H9 (cell line): Measurements from ENCODE around the gene MRTFB. TPM values are rescaled to one million over a fixed set of nuclear protein-coding genes. Genes with fewer than 3 reads are reported as not detected.

Source experiments
- DNase-seq: peaks from one replicate; pipeline ENCODE4 v3.0.0-alpha.2; 2017
- H2AFZ ChIP-seq: one replicate; pipeline ENCODE4 v1.6.1; 2013; ENCODE audit warnings: mild to moderate bottlenecking, low read length, control low read depth, moderate library complexity
- H2AK5ac ChIP-seq: 2 replicates; pipeline ENCODE4 v1.6.1; 2013; ENCODE audit warnings: low read length, control low read depth, mixed read lengths; ENCODE audit not compliant: insufficient read length
- H2BK120ac ChIP-seq: one replicate; pipeline ENCODE4 v1.6.1; 2013; ENCODE audit warnings: low read depth, mild to moderate bottlenecking, low read length, control low read depth, inconsistent platforms; ENCODE audit not compliant: poor library complexity, severe bottlenecking
- H2BK12ac ChIP-seq: 2 replicates; pipeline ENCODE4 v1.6.1; 2013; ENCODE audit warnings: low read length, control low read depth, mixed read lengths, low read depth; ENCODE audit not compliant: insufficient read length
- H2BK15ac ChIP-seq: 2 replicates; pipeline ENCODE4 v1.6.1; 2013; ENCODE audit warnings: low read depth, low read length, control low read depth
- H2BK20ac ChIP-seq: one replicate; pipeline ENCODE4 v1.6.1; 2013; ENCODE audit warnings: low read depth, mild to moderate bottlenecking, low read length, control low read depth, inconsistent platforms; ENCODE audit not compliant: poor library complexity, severe bottlenecking
- H2BK5ac ChIP-seq: 2 replicates; pipeline ENCODE4 v1.6.1; 2013; ENCODE audit warnings: low read length, control low read depth, mixed read lengths; ENCODE audit not compliant: insufficient read length
- H3K14ac ChIP-seq: 2 replicates; pipeline ENCODE4 v1.6.1; 2013; ENCODE audit warnings: low read length, control low read depth; ENCODE audit not compliant: insufficient read depth
- H3K18ac ChIP-seq: 2 replicates; pipeline ENCODE4 v1.6.1; 2013; ENCODE audit warnings: low read depth, mild to moderate bottlenecking, mixed read lengths, low read length, control low read depth; ENCODE audit not compliant: insufficient read length
- H3K23ac ChIP-seq: 2 replicates; pipeline ENCODE4 v1.6.1; 2013; ENCODE audit warnings: low read length, control low read depth, mixed read lengths, low read depth; ENCODE audit not compliant: insufficient read length
- H3K23me2 ChIP-seq: 2 replicates; pipeline ENCODE4 v1.6.1; 2013; ENCODE audit warnings: low read depth, mild to moderate bottlenecking, mixed read lengths, low read length, control low read depth; ENCODE audit not compliant: insufficient read length, poor library complexity, severe bottlenecking
- H3K27ac ChIP-seq: 2 replicates; pipeline ENCODE4 v1.5.1; 2013; ENCODE audit warnings: low read length, control low read depth, mixed read lengths, low read depth; ENCODE audit not compliant: insufficient read length
- H3K27me3 ChIP-seq: 2 replicates; pipeline ENCODE4 v1.6.1; 2013; ENCODE audit warnings: low read length, control low read depth, inconsistent platforms; ENCODE audit not compliant: insufficient read depth
- H3K4ac ChIP-seq: 2 replicates; pipeline ENCODE4 v1.6.1; 2013; ENCODE audit warnings: low read depth, mild to moderate bottlenecking, control low read depth, inconsistent platforms, low read length, moderate library complexity
- H3K4me1 ChIP-seq: 2 replicates; pipeline ENCODE4 v1.6.1; 2013; ENCODE audit warnings: low read length, control low read depth, inconsistent platforms; ENCODE audit not compliant: insufficient read depth
- H3K4me2 ChIP-seq: 2 replicates; pipeline ENCODE4 v1.6.1; 2013; ENCODE audit warnings: low read length, control low read depth, mixed read lengths; ENCODE audit not compliant: insufficient read length, insufficient read depth
- H3K56ac ChIP-seq: 2 replicates; pipeline ENCODE4 v1.6.1; 2013; ENCODE audit warnings: low read depth, mild to moderate bottlenecking, mixed read lengths, low read length, control low read depth; ENCODE audit not compliant: insufficient read length
- H3K79me1 ChIP-seq: 2 replicates; pipeline ENCODE4 v1.6.1; 2013; ENCODE audit warnings: low read depth, mild to moderate bottlenecking, moderate library complexity, low read length, control low read depth, inconsistent platforms; ENCODE audit not compliant: insufficient read depth, poor library complexity, severe bottlenecking
- H3K79me2 ChIP-seq: 2 replicates; pipeline ENCODE4 v1.6.1; 2013; ENCODE audit warnings: low read length, control low read depth, inconsistent platforms; ENCODE audit not compliant: insufficient read depth
- H3K9ac ChIP-seq: 2 replicates; pipeline ENCODE4 v1.6.1; 2013; ENCODE audit warnings: low read length, control low read depth, mixed read lengths; ENCODE audit not compliant: insufficient read length; ENCODE audit errors: extremely low read depth
- H3K9me3 ChIP-seq: one replicate; pipeline ENCODE4 v1.6.1; 2013; ENCODE audit warnings: low read depth, low read length, inconsistent platforms; ENCODE audit not compliant: control insufficient read depth
- H3T11ph ChIP-seq: one replicate; pipeline ENCODE4 v1.6.1; 2013; ENCODE audit warnings: mild to moderate bottlenecking, low read length, control low read depth, inconsistent platforms
- H4K20me1 ChIP-seq: one replicate; pipeline ENCODE4 v1.6.1; 2013; ENCODE audit not compliant: control insufficient read depth, insufficient read length, insufficient read depth
- H4K5ac ChIP-seq: 2 replicates; pipeline ENCODE4 v1.6.1; 2013; ENCODE audit warnings: low read depth, mild to moderate bottlenecking, mixed read lengths, low read length, control low read depth; ENCODE audit not compliant: insufficient read length
- H4K8ac ChIP-seq: replicated peaks from 2 replicates; pipeline ENCODE4 v1.6.1; 2013; ENCODE audit warnings: low read length, control low read depth, mixed read lengths, low read depth; ENCODE audit not compliant: insufficient read length
- H4K91ac ChIP-seq: 2 replicates; pipeline ENCODE4 v1.6.1; 2013; ENCODE audit warnings: low read depth, mild to moderate bottlenecking, moderate library complexity, mixed read lengths, low read length, control low read depth; ENCODE audit not compliant: insufficient read length
- H3K27ac Mint-ChIP-seq, 3 experiments: 2 replicates in 2 of 3; 3 replicates in 1 of 3; pipeline ENCODE4 v1.8.0; 2020 to 2021; ENCODE audit warnings: mixed read lengths in 3 of 3, mild to moderate bottlenecking in 1 of 3, moderate library complexity in 1 of 3
- H3K27me3 Mint-ChIP-seq: 2 replicates; pipeline ENCODE4 v1.8.0; 2021; ENCODE audit warnings: low read depth, mild to moderate bottlenecking, moderate library complexity, mixed read lengths
- H3K36me3 Mint-ChIP-seq, 3 experiments: 2 replicates in 2 of 3; 3 replicates in 1 of 3; pipeline ENCODE4 v1.8.0; 2020 to 2021; ENCODE audit warnings: low read depth in 3 of 3, mixed read lengths in 3 of 3; ENCODE audit not compliant: insufficient read depth in 1 of 3
- H3K4me1 Mint-ChIP-seq, 2 experiments: 2 replicates each; pipeline ENCODE4 v1.8.0; 2020; ENCODE audit warnings: mixed read lengths in 2 of 2
- H3K4me3 Mint-ChIP-seq, 2 experiments: 2 replicates in 1 of 2; 3 replicates in 1 of 2; pipeline ENCODE4 v1.8.0; 2020 to 2021; ENCODE audit warnings: mild to moderate bottlenecking in 2 of 2, mixed read lengths in 2 of 2, moderate library complexity in 1 of 2
- H3K9me3 Mint-ChIP-seq, 2 experiments: 2 replicates in 1 of 2; 3 replicates in 1 of 2; pipeline ENCODE4 v1.8.0; 2020; ENCODE audit warnings: mild to moderate bottlenecking in 2 of 2, mixed read lengths in 2 of 2, moderate library complexity in 1 of 2
- WGBS: extraction: QIAGEN DNeasy Blood & Tissue Kit; methylation state at CpG from one replicate; pipeline ENCODE4 v1.1.7; 2013; ENCODE audit warnings: missing lambda C conversion rate, low lambda C conversion rate, mixed read lengths; ENCODE audit not compliant: insufficient read length; ENCODE audit errors: extremely low coverage; 5-methylcytosine and 5-hydroxymethylcytosine counted together
- total RNA-seq: library from RNA; stranded (reverse); gene quantifications from 2 replicates; pipeline ENCODE4 v1.2.1, GENCODE V29; 2021
- TF ChIP-seq, protein P1 (sequence below): fragments of 200-600 bp; sonication (generic); conservative IDR thresholded peaks from 3 replicates; pipeline ENCODE4 v1.8.0; 2021; ENCODE audit warnings: antibody characterized with exemption, mild to moderate bottlenecking

MRTFB gene
- total RNA-seq, 1 experiment from 2014 or later, result 29.9 TPM

DNA sequence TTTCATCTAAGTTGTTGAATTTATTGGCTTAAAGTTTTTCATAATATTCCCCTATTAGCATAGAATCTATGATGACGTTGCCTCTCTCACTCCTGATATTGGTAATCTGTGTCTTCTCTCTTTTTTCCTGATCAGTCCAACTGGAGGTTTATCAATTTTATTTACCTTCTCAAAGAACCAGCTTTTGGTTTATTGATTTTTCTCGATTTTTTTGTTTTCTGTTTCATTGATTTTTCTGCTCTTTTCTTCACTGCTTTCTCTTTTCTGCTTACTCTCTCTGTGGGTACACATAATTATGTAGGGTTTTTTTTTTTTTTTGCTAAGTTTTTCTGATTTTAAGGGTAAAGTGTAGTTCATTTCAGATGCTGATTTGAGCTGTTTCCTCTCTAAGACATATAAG is 29.7 kb downstream of the MRTFB start:
- Mint-ChIP-seq H3K36me3 (peaks cover 0 to 1% (median 0%) of the 10 kb centered on the region in 3 experiments; a peak in 1 of 7 replicates), H3K27ac (peak overlapping the region in 2 of 3 experiments; percentile 4 to 29; a peak in 1 of 7 replicates), H3K4me3 (no peak overlapping the region), H3K9me3 (peaks cover 0 to 2% of the 10 kb centered on the region in 2 experiments; a peak in 1 of 5 replicates), H3K27me3 (no peaks in the 10 kb centered on the region), H3K4me1 (peaks cover 30 to 37% of the 10 kb centered on the region in 2 experiments)
- Histone ChIP-seq H3K14ac (no peak overlapping the region), H4K8ac (no peak overlapping the region), H3K23ac (no peak overlapping the region), H2BK12ac (no peak overlapping the region), H3K4me1 (peaks cover 2% of the 10 kb centered on the region; the same call in 1 of the 2 replicates), H3K9ac (no peak overlapping the region), H3K27ac (no peak overlapping the region), H2BK5ac (no peak overlapping the region), H3K18ac (no peak overlapping the region), H3K79me1 (peaks cover 3% of the 10 kb centered on the region), H2AK5ac (no peak overlapping the region), H3K27me3 (no peaks in the 10 kb centered on the region), H3T11ph (no peak overlapping the region), H3K23me2 (no peaks in the 10 kb centered on the region), H4K5ac (no peak overlapping the region), H2AFZ (no peak overlapping the region), H3K56ac (no peak overlapping the region), H2BK15ac (no peak overlapping the region), H2BK20ac (no peak overlapping the region), H4K20me1 (no peaks in the 10 kb centered on the region), H3K79me2 (no peaks in the 10 kb centered on the region; the same call in 1 of the 2 replicates), H3K4me2 (no peak overlapping the region), H3K4ac (no peak overlapping the region), H4K91ac (no peak overlapping the region), H2BK120ac (no peak overlapping the region), H3K9me3 (no peaks in the 10 kb centered on the region)
- no CpG with 5 or more reads among the region's 2 CpGs for WGBS
- no peak for DNase-seq
- TF ChIP-seq, protein P1, sequence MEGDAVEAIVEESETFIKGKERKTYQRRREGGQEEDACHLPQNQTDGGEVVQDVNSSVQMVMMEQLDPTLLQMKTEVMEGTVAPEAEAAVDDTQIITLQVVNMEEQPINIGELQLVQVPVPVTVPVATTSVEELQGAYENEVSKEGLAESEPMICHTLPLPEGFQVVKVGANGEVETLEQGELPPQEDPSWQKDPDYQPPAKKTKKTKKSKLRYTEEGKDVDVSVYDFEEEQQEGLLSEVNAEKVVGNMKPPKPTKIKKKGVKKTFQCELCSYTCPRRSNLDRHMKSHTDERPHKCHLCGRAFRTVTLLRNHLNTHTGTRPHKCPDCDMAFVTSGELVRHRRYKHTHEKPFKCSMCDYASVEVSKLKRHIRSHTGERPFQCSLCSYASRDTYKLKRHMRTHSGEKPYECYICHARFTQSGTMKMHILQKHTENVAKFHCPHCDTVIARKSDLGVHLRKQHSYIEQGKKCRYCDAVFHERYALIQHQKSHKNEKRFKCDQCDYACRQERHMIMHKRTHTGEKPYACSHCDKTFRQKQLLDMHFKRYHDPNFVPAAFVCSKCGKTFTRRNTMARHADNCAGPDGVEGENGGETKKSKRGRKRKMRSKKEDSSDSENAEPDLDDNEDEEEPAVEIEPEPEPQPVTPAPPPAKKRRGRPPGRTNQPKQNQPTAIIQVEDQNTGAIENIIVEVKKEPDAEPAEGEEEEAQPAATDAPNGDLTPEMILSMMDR, result no peak
